Measurements from ENCODE around the gene SPHK2.

DNA sequence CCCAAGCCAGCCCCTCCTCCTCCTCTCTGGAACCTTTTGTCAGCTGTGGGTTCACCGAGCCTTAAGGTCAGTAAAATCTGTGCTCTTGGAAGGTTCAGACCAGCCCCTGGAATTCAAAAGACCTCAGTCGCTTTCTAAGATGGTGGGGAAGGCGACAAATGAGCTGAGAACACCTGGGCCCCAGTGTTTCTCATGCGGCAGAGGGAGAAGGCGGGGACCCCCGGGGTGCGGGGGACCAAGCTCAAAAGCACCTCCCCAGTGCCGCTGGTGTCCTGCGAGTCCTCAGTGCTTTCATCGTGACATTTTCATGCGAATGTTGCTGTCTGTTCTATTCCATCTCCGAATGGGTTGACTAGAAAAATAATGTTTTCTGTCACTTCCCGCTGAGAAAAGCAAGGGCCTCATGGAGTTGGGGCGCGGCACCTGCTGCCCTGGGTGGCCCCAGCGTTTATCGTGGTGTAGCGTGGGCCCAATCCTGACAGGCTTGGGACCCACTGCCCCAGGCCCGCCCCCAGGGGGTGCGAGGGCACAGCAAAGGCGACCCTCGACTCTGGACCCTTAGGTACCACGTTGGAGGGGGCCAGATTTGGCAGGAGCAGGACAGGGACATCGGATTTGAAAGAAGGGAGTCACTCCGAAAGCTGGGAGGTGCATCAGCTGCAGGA lies 54.3 kb downstream of the SPHK2 start:
- TF ChIP-seq, protein P1, sequence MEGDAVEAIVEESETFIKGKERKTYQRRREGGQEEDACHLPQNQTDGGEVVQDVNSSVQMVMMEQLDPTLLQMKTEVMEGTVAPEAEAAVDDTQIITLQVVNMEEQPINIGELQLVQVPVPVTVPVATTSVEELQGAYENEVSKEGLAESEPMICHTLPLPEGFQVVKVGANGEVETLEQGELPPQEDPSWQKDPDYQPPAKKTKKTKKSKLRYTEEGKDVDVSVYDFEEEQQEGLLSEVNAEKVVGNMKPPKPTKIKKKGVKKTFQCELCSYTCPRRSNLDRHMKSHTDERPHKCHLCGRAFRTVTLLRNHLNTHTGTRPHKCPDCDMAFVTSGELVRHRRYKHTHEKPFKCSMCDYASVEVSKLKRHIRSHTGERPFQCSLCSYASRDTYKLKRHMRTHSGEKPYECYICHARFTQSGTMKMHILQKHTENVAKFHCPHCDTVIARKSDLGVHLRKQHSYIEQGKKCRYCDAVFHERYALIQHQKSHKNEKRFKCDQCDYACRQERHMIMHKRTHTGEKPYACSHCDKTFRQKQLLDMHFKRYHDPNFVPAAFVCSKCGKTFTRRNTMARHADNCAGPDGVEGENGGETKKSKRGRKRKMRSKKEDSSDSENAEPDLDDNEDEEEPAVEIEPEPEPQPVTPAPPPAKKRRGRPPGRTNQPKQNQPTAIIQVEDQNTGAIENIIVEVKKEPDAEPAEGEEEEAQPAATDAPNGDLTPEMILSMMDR (IDR thresholded peaks at IDR 0.05), result no peak
- no peak for TF ChIP-seq POLR2A (IDR thresholded peaks at IDR 0.05)
